ENCODE results near the gene H2AZ2. TPM values are rescaled to one million over a fixed set of nuclear protein-coding genes. Genes with fewer than 3 reads are reported as not detected.

Gene H2AZ2
- total and polyA plus RNA-seq, 2 donors (not counting 1 experiment from before 2014, with no cell fraction given): 55.3 to 129 TPM

GRCh38 chr7:44885394-44886317, 37.8 kb upstream of the H2AZ2 start, which contains the start of gene PURB:
PURB (minus strand) TSS chr7:44885530; CDS start chr7:44885348, 182 bp downstream.
- peak within 1 kb of the TSS; percentile 78 to 83 (median 81) for H3K4me3 ChIP-seq (ENCODE audit: control extremely low read depth in 1 of 5, extremely low read depth in 1 of 5, insufficient read depth in 1 of 5, low read depth in 2 of 5, low read length in 4 of 5)
- peaks cover 0 to 9% (median 8%) of the 10 kb centered on the region in 3 donors for H3K9me3 ChIP-seq (ENCODE audit: control extremely low read depth in 1 of 3, control insufficient read depth in 2 of 3, insufficient read depth in 1 of 3, low read length in 2 of 3)
- Mint-ChIP-seq H3K27ac (peak within 1 kb of the TSS; percentile 100), H3K9me3 (ENCODE audit: insufficient read depth) (no peaks in the 10 kb centered on the region), H3K4me3 (peak within 1 kb of the TSS; percentile 96), H3K27me3 (no peaks in the 10 kb centered on the region), H3K4me1 (peaks cover 47% of the 10 kb centered on the region)
- peak within 1 kb of the TSS; percentile 96 to 99 for H3K27ac ChIP-seq (ENCODE audit: low read length in 2 of 2)
- no peaks in the 10 kb centered on the region for H3K27me3 ChIP-seq (replicated peaks in 1 of 4; ENCODE audit: control extremely low read depth in 1 of 4, control insufficient read depth in 3 of 4, insufficient read depth in 4 of 4, low read length in 3 of 4)
- CTCF ChIA-PET: interaction anchor here (1.0 to 2.6 kb wide), 9 partner anchors 28 to 313 kb away, joined by 3 to 11 read pairs (median 3); partner anchors contain the start of gene OGDH
- TF ChIP-seq, protein P1, sequence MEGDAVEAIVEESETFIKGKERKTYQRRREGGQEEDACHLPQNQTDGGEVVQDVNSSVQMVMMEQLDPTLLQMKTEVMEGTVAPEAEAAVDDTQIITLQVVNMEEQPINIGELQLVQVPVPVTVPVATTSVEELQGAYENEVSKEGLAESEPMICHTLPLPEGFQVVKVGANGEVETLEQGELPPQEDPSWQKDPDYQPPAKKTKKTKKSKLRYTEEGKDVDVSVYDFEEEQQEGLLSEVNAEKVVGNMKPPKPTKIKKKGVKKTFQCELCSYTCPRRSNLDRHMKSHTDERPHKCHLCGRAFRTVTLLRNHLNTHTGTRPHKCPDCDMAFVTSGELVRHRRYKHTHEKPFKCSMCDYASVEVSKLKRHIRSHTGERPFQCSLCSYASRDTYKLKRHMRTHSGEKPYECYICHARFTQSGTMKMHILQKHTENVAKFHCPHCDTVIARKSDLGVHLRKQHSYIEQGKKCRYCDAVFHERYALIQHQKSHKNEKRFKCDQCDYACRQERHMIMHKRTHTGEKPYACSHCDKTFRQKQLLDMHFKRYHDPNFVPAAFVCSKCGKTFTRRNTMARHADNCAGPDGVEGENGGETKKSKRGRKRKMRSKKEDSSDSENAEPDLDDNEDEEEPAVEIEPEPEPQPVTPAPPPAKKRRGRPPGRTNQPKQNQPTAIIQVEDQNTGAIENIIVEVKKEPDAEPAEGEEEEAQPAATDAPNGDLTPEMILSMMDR (IDR thresholded peaks at IDR 0.05): no peak
- TF ChIP-seq EZH2 (IDR thresholded peaks at IDR 0.05; ENCODE audit: borderline replicate concordance, insufficient read depth, low read depth, low read length, poor library complexity, severe bottlenecking): no peak
- H3K36me3 ChIP-seq (replicated peaks in 1 of 2; ENCODE audit: control extremely low read depth in 1 of 2, control insufficient read depth in 1 of 2, extremely low read depth in 1 of 2, insufficient read depth in 2 of 2, low read length in 1 of 2): peaks cover 0 to 3% of the 10 kb centered on the region in 2 experiments
- POLR2A ChIA-PET: interaction anchor here (0.7 to 2.5 kb wide), 8 partner anchors 29 to 866 kb away, joined by 3 to 14 read pairs (median 5); partner anchors contain the start of genes CCM2, H2AZ2, MYO1G and OGDH
- ATAC-seq (ENCODE audit: low read depth): peak; percentile 83
- intact Hi-C loops (cut with micrococcal nuclease): loop anchor here (1.0 to 2.0 kb wide), 12 partner anchors 29 to 959 kb away; partner anchors contain the start of genes CCM2, H2AZ2, MYO1G and NUDCD3
- peaks cover 41 to 49% of the 10 kb centered on the region in 2 donors for H3K4me1 ChIP-seq (ENCODE audit: control insufficient read depth in 2 of 2, insufficient read depth in 2 of 2, low read length in 2 of 2)
- peak within 1 kb of the TSS; percentile 70 for H2AFZ ChIP-seq (ENCODE audit: insufficient read depth, low read depth, low read length, poor library complexity, severe bottlenecking)
- H3K4me2 ChIP-seq (replicated peaks; ENCODE audit: low read depth, low read length, poor library complexity, severe bottlenecking): peak within 1 kb of the TSS; percentile 92
- peaks cover 41% of the 10 kb centered on the region for H3K79me2 ChIP-seq (ENCODE audit: control insufficient read depth, insufficient read depth, low read length)
- peak; percentile 99 for DNase-seq
- peak within 1 kb of the TSS; percentile 87 for H3K9ac ChIP-seq (ENCODE audit: low read length)
- WGBS (ENCODE audit: insufficient coverage): 1% methylated on average over 72 of the region's 72 CpGs
- H4K20me1 ChIP-seq (ENCODE audit: control insufficient read depth, insufficient read depth, low read length, poor library complexity, severe bottlenecking): peaks cover 4% of the 10 kb centered on the region

All from B cell (primary cell).